ENCODE data around the gene TMEM247.

TMEM247 gene

DNA sequence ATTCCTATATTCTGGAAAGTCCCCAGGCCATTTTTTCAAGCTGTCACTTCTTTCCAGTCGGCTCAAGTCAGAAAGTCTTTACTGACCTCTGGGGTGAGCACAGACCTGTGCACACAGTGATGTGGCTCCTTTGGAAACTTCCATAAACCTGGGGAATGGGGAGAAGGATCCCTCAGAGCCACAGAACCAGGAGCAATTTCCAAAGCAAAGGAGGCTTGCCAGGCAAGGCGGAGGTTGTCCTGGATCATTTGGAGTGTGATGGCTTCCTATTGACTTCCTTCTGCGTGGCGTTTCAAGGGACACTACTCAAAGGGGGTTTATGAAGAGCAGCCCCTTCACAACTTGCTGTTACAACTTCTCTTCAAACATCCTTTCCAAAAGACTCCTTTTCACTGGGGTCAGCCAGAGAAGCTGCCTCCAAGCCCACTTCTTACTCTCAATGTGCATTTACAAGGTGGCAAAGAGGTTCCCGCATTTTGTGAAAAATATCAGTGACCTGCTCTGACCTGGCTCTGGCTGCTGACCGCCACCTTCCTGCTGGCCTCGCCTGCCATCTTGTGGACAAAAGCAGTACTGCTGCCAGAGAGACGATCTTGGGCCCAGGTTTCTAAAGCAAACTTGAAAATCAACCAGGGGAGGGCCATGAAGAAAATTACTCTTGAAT lies 18.2 kb upstream of the TMEM247 start:
- H2BK15ac ChIP-seq (ENCODE audit: low read depth, poor library complexity, severe bottlenecking), result peak overlapping the region; percentile 52
- WGBS, result 48% methylated on average over 7 of the region's 8 CpGs
- no peak overlapping the region for H3K23ac ChIP-seq (ENCODE audit: low read length in 2 of 2)
- H3K27ac ChIP-seq (ENCODE audit: low read length, poor library complexity, severe bottlenecking), result no peak overlapping the region
- H3K14ac ChIP-seq (ENCODE audit: low read length in 2 of 2), result no peak overlapping the region
- no peaks in the 10 kb centered on the region for H3K79me1 ChIP-seq (replicated peaks; ENCODE audit: low read length, poor library complexity, severe bottlenecking)
- no peak overlapping the region for H3K4me3 ChIP-seq (ENCODE audit: insufficient read depth in 1 of 2, low read depth in 1 of 2, low read length in 2 of 2)
- no peak overlapping the region for H2BK5ac ChIP-seq (ENCODE audit: low read depth, low read length, poor library complexity, severe bottlenecking)
- no peak overlapping the region for H4K8ac ChIP-seq (ENCODE audit: low read length)
- no peak overlapping the region for H3K18ac ChIP-seq (ENCODE audit: low read depth in 1 of 2, low read length in 2 of 2)
- H4K91ac ChIP-seq (ENCODE audit: low read length), result no peak overlapping the region
- DNase-seq, result peak; percentile 63
- peaks cover 0 to 6% of the 10 kb centered on the region in 2 experiments for H3K27me3 ChIP-seq (ENCODE audit: control insufficient read depth in 1 of 2, insufficient read depth in 1 of 2, low read length in 2 of 2)
- H2BK12ac ChIP-seq (ENCODE audit: low read length in 2 of 2), result peak overlapping the region; percentile 50 to 56
- H2AFZ ChIP-seq (ENCODE audit: low read depth, low read length), result no peak overlapping the region
- H3K36me3 ChIP-seq (ENCODE audit: control insufficient read depth in 1 of 2, insufficient read depth in 2 of 2, low read depth in 1 of 2, low read length in 2 of 2), result no peaks in the 10 kb centered on the region
- H3K4ac ChIP-seq (ENCODE audit: low read depth in 1 of 2, low read length in 2 of 2), result peak overlapping the region in 1 of 2 experiments; percentile 38
- H2BK120ac ChIP-seq (ENCODE audit: low read depth, low read length), result no peak overlapping the region
- no peak overlapping the region for H3K4me2 ChIP-seq (ENCODE audit: low read length, poor library complexity, severe bottlenecking)
- H2AK5ac ChIP-seq (ENCODE audit: low read length, severe bottlenecking), result no peak overlapping the region
- H3K9me3 ChIP-seq (ENCODE audit: control insufficient read depth, low read length), result no peaks in the 10 kb centered on the region
- peaks cover 2% of the 10 kb centered on the region for H3K4me1 ChIP-seq (ENCODE audit: control insufficient read depth, insufficient read depth, low read depth, low read length)
- H3K9ac ChIP-seq (ENCODE audit: low read length), result peak overlapping the region; percentile 27

DNA sequence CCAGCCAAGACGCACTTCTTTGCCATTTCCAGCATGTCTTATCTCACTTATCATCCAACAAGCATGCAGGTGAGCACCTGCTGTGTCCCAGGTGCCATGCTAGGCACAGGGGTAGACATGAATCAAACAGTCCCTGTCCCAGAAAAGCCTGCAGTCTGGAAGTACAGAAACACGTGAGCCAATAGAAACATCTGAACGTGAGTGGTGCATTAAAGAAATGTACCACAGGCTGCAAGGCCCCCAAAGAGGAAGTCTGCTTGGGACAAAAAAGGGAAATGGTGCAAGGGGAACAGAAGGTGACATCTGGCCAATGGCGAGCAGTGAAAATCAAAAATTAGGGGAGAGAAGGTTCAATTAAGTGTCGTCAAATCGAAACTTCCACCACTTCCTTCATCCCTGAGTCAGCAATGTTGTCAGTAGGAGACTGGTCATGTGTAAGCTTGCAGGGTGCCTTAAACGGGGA lies 17.6 kb upstream of the TMEM247 start:
- Histone ChIP-seq H3K4me2 (ENCODE audit: low read length, poor library complexity, severe bottlenecking) (no peak overlapping the region), H3K4ac (ENCODE audit: low read depth in 1 of 2, low read length in 2 of 2) (no peak overlapping the region), H3K9ac (ENCODE audit: low read length) (no peak overlapping the region), H3K27me3 (ENCODE audit: control insufficient read depth in 1 of 2, insufficient read depth in 1 of 2, low read length in 2 of 2) (peaks cover 0 to 6% of the 10 kb centered on the region in 2 experiments), H3K79me1 (replicated peaks; ENCODE audit: low read length, poor library complexity, severe bottlenecking) (no peaks in the 10 kb centered on the region), H2BK120ac (ENCODE audit: low read depth, low read length) (no peak overlapping the region), H3K9me3 (ENCODE audit: control insufficient read depth, low read length) (no peaks in the 10 kb centered on the region), H2AK5ac (ENCODE audit: low read length, severe bottlenecking) (no peak overlapping the region), H3K14ac (ENCODE audit: low read length in 2 of 2) (no peak overlapping the region), H3K36me3 (ENCODE audit: control insufficient read depth in 1 of 2, insufficient read depth in 2 of 2, low read depth in 1 of 2, low read length in 2 of 2) (no peaks in the 10 kb centered on the region), H4K91ac (ENCODE audit: low read length) (no peak overlapping the region), H2BK15ac (ENCODE audit: low read depth, poor library complexity, severe bottlenecking) (no peak overlapping the region), H3K23ac (ENCODE audit: low read length in 2 of 2) (no peak overlapping the region), H2BK5ac (ENCODE audit: low read depth, low read length, poor library complexity, severe bottlenecking) (no peak overlapping the region), H3K4me3 (ENCODE audit: insufficient read depth in 1 of 2, low read depth in 1 of 2, low read length in 2 of 2) (no peak overlapping the region), H3K27ac (ENCODE audit: low read length, poor library complexity, severe bottlenecking) (no peak overlapping the region), H3K18ac (ENCODE audit: low read depth in 1 of 2, low read length in 2 of 2) (no peak overlapping the region), H2AFZ (ENCODE audit: low read depth, low read length) (no peak overlapping the region), H2BK12ac (ENCODE audit: low read length in 2 of 2) (no peak overlapping the region), H4K8ac (ENCODE audit: low read length) (no peak overlapping the region), H3K4me1 (ENCODE audit: control insufficient read depth, insufficient read depth, low read depth, low read length) (peaks cover 2% of the 10 kb centered on the region)
- no peak for DNase-seq
- WGBS, result 44% methylated on average over 7 of the region's 7 CpGs

DNA sequence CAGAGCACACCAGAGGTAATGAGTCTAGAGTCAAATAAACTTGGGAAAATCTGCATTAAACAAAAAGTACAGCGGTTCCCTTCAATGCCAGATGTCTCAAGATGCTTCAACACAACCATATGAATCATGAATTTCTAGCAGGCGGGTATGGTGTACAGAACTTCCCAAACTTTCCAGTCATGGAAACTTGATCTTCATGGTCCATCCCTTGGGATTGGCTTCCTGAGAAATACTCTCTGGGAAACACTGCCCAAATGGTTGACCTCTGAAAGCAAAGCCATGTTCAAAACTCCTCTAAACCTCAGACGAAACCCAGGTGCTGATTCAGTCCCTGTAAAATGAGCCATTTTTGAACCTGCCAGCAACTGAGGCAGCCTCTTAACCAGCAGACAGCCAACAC lies 16.4 kb upstream of the TMEM247 start:
- Histone ChIP-seq H3K79me1 (replicated peaks; ENCODE audit: low read length, poor library complexity, severe bottlenecking) (no peaks in the 10 kb centered on the region), H3K27ac (ENCODE audit: low read length, poor library complexity, severe bottlenecking) (no peak overlapping the region), H3K36me3 (ENCODE audit: control insufficient read depth in 1 of 2, insufficient read depth in 2 of 2, low read depth in 1 of 2, low read length in 2 of 2) (no peaks in the 10 kb centered on the region), H3K9ac (ENCODE audit: low read length) (peak overlapping the region; percentile 14), H3K14ac (ENCODE audit: low read length in 2 of 2) (no peak overlapping the region), H3K9me3 (ENCODE audit: control insufficient read depth, low read length) (no peaks in the 10 kb centered on the region), H4K8ac (ENCODE audit: low read length) (no peak overlapping the region), H2AK5ac (ENCODE audit: low read length, severe bottlenecking) (no peak overlapping the region), H2BK5ac (ENCODE audit: low read depth, low read length, poor library complexity, severe bottlenecking) (no peak overlapping the region), H4K91ac (ENCODE audit: low read length) (no peak overlapping the region), H3K18ac (ENCODE audit: low read depth in 1 of 2, low read length in 2 of 2) (no peak overlapping the region), H3K4me1 (ENCODE audit: control insufficient read depth, insufficient read depth, low read depth, low read length) (peaks cover 2% of the 10 kb centered on the region), H3K27me3 (ENCODE audit: control insufficient read depth in 1 of 2, insufficient read depth in 1 of 2, low read length in 2 of 2) (peaks cover 0 to 6% of the 10 kb centered on the region in 2 experiments), H3K23ac (ENCODE audit: low read length in 2 of 2) (no peak overlapping the region), H3K4me3 (ENCODE audit: insufficient read depth in 1 of 2, low read depth in 1 of 2, low read length in 2 of 2) (no peak overlapping the region), H2BK15ac (ENCODE audit: low read depth, poor library complexity, severe bottlenecking) (no peak overlapping the region), H2BK12ac (ENCODE audit: low read length in 2 of 2) (no peak overlapping the region), H2AFZ (ENCODE audit: low read depth, low read length) (no peak overlapping the region), H2BK120ac (ENCODE audit: low read depth, low read length) (no peak overlapping the region), H3K4ac (ENCODE audit: low read depth in 1 of 2, low read length in 2 of 2) (no peak overlapping the region), H3K4me2 (ENCODE audit: low read length, poor library complexity, severe bottlenecking) (no peak overlapping the region)
- DNase-seq, result peak; percentile 32
- WGBS, result 79% methylated on average over 3 of the region's 3 CpGs

DNA sequence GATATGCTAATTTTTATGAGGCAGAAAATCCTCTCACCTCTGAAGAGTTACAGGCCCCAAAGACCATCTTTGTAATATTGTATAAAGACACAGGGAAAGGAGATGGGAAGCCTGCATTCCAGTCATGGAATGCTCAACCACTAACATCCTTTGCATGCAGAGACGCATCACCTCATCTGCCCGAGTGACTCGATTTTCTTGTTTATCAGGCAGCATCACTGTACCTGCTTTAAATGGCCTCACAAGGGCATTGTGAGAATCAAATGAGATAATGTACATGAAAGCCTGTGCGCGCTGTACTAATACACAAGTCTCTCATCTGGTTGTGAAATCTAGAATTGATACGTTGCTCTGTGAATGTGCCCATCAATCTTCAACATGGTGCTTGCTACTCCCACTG lies 10.2 kb upstream of the TMEM247 start:
- no peak overlapping the region for H3K9ac ChIP-seq (ENCODE audit: low read length)
- no peak for DNase-seq
- no peaks in the 10 kb centered on the region for H3K27me3 ChIP-seq (ENCODE audit: control insufficient read depth in 1 of 2, insufficient read depth in 1 of 2, low read length in 2 of 2)
- no peak overlapping the region for H4K91ac ChIP-seq (ENCODE audit: low read length)
- WGBS, result 91% methylated on average over 6 of the region's 6 CpGs
- no peak overlapping the region for H2AFZ ChIP-seq (ENCODE audit: low read depth, low read length)
- H4K8ac ChIP-seq (ENCODE audit: low read length), result no peak overlapping the region
- no peak overlapping the region for H2BK120ac ChIP-seq (ENCODE audit: low read depth, low read length)
- no peak overlapping the region for H2BK5ac ChIP-seq (ENCODE audit: low read depth, low read length, poor library complexity, severe bottlenecking)
- no peaks in the 10 kb centered on the region for H3K36me3 ChIP-seq (ENCODE audit: control insufficient read depth in 1 of 2, insufficient read depth in 2 of 2, low read depth in 1 of 2, low read length in 2 of 2)
- no peak overlapping the region for H2AK5ac ChIP-seq (ENCODE audit: low read length, severe bottlenecking)
- no peak overlapping the region for H2BK15ac ChIP-seq (ENCODE audit: low read depth, poor library complexity, severe bottlenecking)
- no peak overlapping the region for H2BK12ac ChIP-seq (ENCODE audit: low read length in 2 of 2)
- H3K79me1 ChIP-seq (replicated peaks; ENCODE audit: low read length, poor library complexity, severe bottlenecking), result no peaks in the 10 kb centered on the region
- H3K23ac ChIP-seq (ENCODE audit: low read length in 2 of 2), result no peak overlapping the region
- no peak overlapping the region for H3K14ac ChIP-seq (ENCODE audit: low read length in 2 of 2)
- H3K4me2 ChIP-seq (ENCODE audit: low read length, poor library complexity, severe bottlenecking), result no peak overlapping the region
- H3K18ac ChIP-seq (ENCODE audit: low read depth in 1 of 2, low read length in 2 of 2), result no peak overlapping the region
- no peak overlapping the region for H3K4ac ChIP-seq (ENCODE audit: low read depth in 1 of 2, low read length in 2 of 2)
- H3K9me3 ChIP-seq (ENCODE audit: control insufficient read depth, low read length), result no peaks in the 10 kb centered on the region
- no peak overlapping the region for H3K4me3 ChIP-seq (ENCODE audit: insufficient read depth in 1 of 2, low read depth in 1 of 2, low read length in 2 of 2)
- no peak overlapping the region for H3K27ac ChIP-seq (ENCODE audit: low read length, poor library complexity, severe bottlenecking)
- no peaks in the 10 kb centered on the region for H3K4me1 ChIP-seq (ENCODE audit: control insufficient read depth, insufficient read depth, low read depth, low read length)
